WI38 (cell line): ENCODE measurements around the gene NBPF3.

Experiments used
- H3K4me3 ChIP-seq: 2 replicates; pipeline ENCODE4 v1.5.1; 2011; ENCODE audit warnings: low read depth, mild to moderate bottlenecking, control low read depth, low read length
- CTCF ChIP-seq: IDR thresholded peaks from 2 replicates; pipeline ENCODE4 v1.5.1; 2012; ENCODE audit warnings: low read depth, mild to moderate bottlenecking, control low read depth, low read length

The NBPF3 gene

DNA sequence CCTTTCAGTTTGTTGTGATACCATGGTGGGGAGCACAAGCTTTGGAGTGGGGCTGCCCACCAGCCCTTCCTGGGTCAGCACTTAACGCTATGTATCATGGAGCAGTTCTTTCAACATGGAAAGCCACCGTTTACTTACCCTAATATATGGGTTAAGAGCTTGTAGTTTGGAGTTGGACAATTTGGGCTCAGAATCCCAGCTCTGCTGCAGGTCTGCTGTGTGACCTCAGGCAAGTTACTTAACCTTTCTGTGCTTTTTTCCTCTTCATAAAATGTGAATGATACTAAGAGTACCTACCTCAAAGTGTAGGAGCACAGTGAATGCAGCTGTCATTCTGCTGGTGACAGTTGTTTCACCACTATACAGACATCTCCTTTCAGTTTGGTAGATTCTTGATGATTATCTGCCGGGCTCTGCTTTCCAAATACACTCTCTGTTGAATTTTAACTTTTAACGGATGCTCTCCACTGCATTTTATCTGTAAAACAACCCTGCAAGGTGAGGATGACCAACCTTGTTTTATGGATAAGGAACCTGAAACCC, 93.1 kb downstream of the NBPF3 start:
- no peak overlapping the region for H3K4me3 ChIP-seq
- no peak for TF ChIP-seq CTCF

- no peak for TF ChIP-seq CTCF
Observed at GRCh38 chr1:21534146-21534545, 94.2 kb downstream of the NBPF3 start.

More at GRCh38 chr1:21534146-21534545, 94.2 kb downstream of the NBPF3 start:
- H3K4me3 ChIP-seq = no peak overlapping the region
